SIG-M5 (cell line): ENCODE results near the gene CASP10.
"Not testable (repeated sequence)": the region's sequence is repeated elsewhere in the genome, so short reads cannot be mapped to it uniquely, and the experiment has no call there.

Source experiments
- DNase-seq: peaks from one replicate; lab custom pipeline; 2025; lab: John Stamatoyannopoulos, UW

Gene CASP10

DNA sequence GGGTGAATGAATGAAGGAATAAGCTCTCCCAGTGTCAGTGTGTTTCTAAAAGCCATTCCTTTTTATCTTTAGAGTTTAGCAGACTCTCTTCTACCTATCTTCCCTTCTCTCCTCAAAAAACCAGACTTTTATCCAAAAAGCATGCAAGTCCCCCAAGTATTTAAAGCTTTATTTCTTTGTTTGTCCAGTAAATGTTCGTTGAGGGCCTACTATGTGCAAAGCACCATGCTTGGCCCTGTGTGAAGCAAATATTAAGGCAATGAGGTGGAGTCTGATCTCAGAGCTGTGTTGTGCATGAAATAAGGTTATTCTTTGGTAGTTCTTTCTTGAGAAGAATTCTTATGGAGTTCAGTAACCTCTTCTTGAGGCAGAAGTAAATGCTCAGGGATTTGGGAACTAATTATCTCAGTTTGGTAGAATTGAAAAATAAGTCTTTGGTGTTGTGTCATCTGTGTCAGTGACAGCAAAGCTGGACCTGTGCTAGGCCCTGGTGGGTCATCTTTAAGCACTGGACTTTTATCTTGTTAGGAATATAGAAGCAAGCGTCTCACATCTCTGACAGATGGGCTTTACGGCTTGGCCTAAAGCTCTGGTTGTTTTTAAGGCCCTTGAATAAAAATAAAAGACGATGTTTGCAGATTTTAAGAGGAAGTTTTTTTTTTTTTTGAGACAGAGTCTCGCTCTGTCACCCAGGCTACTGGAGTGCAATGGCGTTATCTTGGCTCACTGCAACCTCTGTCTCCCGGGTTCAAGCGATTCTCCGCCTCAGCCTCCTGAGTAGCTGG lies 28.1 kb upstream of the CASP10 start:
- no peak for DNase-seq

DNA sequence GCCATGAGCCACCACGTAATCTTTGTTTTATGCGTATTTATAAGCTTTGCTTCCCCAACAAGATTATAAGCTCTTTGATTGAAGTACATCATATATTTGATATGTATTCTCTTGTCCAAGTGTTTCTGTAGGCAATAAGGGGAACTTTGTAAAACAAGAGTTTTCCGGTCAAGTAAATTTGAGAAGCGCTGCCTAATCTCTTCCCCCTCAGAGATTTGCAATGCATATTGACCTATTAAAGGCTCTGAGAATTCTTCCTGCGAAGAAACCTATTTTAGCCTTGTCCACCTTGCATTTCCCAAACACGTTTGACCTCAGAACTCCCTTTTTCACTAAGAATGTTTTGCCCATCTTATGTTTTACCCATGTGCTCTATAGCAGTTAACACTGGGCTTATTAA lies 26.9 kb upstream of the CASP10 start:
- DNase-seq: no peak

DNA sequence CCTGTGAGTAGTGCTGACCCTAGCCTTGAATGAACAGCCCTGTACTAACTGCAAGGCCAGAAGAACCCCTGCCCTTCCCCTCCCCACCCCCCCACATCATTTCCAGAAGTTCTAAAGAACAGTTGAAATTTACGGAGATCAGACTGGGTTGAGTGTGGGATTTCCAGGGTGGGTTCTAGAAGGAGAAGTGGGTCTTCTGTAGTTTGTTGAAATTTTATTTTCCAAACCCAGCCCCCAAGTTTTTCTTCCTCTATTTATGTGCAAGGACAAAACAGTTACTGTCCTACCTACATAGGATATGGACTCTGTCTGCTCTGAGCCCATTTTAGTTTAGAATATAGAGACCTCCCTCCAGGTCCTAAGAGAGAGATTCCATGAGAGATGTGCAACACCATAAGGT lies 26.3 kb upstream of the CASP10 start:
- DNase-seq: no peak

- peak; percentile 70 for DNase-seq
Measured at GRCh38 chr2:201157694-201158093, 25.2 kb upstream of the CASP10 start.

DNA sequence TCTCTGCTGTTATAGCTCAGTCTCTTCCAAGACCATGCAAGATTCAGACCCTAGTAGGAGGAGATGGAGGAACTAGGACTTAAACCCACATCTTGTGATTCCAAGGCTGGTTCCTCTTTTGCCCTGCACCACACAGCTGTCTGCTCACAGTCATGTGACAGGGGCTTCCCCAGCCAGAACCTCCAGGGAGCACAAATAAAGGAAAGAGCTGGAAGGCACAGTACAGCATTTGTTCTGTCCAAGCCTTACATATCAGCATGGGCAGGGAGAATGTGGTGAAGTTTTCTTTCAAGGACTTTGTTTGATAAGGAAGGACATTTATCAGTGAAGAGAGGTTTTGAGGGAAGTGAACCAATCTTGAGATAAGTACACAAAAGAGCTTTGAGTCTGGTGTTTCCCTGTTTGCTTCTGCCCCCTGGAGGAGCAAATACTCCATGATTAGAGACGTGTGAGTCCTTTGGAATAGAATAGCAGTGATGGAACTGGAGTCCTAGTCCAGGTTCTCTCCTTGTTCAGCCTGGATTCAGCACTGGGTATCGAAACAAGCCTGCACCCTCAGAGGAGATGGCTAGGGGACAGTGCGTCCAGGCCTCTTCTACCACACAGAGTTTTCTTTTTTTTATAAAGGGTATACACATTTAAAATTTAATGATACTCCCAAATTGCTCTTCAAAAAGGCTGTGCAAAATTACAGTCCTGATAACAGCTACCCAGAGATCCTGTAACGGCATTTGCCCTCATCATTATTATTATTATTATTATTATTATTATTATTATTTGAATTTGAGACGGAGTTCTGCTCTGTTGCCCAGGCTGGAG lies 24.6 kb upstream of the CASP10 start:
- DNase-seq: peak; percentile 73

GRCh38 chr2:201164166-201164565 lies 18.8 kb upstream of the CASP10 start:
- DNase-seq: no peak

DNA sequence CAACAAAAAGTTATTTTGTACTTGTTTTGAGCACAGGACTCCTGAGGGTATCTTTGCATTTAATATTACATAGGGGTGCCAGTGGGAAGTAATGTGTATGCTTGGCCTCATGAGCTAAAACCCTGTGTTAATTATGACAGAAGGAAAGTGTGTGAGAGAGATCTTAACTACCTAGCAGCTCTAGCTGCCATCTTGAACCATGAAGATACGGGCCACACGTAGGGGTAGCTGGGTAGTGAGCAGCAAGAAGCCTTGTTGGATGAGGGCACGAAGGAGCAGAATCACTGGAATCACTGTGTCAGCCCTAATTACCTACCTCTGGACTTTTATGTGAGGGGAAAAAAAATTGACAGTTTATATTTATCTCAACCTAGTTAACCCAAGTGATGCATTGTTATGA lies 15.4 kb upstream of the CASP10 start:
- DNase-seq: no peak

GRCh38 chr2:201168496-201168895 lies 14.4 kb upstream of the CASP10 start:
- DNase-seq: not testable (repeated sequence)

GRCh38 chr2:201171259-201171814 lies 11.6 kb upstream of the CASP10 start:
- DNase-seq: no peak

DNA sequence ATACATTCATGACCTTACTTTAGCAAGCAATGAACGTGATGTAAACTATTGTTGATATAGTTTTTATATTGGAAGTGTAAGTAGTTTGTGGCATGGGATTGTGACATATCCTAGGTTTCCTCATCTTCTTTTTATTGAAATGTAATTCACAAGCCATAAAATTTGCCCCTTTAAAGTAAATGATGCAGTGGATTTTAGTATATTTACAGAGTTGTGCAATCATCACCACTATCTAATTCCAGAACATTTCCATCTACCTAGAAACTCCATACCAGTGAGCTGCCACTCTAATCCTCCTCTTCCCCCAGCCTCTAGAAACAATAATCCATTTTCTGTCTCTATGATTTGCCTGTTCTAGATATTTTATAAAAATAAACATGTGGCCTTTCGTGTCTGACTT lies 10.7 kb upstream of the CASP10 start:
- DNase-seq: no peak

GRCh38 chr2:201174687-201175086 lies 8.3 kb upstream of the CASP10 start:
- no peak for DNase-seq

DNA sequence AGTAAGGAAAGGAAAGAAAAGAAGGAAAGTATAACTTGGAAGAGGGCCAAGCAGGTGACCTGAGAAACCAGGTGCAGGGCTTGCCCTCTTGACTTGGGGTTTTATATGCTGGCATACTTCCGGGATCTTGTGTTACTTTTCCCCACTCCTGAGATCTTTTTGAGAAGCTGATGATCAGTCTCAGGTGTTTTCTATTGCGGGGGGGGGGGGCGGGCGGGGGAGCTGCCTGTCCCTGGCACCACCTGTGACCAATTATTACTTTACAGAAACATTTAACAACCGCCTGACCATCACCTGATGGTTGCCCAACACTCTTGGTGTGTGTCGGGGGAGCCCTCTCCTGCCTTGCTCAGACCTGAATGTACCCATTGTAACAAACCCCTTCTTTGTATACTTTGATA lies 6.9 kb upstream of the CASP10 start:
- DNase-seq: no peak

GRCh38 chr2:201180010-201180409 lies 2.9 kb upstream of the CASP10 start:
- DNase-seq: no peak

DNA sequence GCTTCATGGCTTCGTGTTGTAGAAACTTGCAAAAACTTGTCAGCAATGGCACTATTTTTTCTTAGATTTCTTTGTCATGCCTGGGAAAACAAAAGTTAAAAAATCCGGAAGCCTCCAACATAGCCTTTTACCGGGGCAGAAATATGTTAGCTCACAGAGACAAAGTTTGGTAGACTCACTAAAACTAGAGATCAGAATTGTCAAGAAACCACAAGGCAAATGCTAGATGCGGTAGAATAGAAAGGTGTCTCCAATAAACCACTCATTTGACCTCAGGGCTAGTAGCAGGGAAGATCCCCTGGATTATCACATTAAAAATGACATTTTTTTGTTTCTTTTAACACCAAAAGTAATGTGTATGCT lies 405 bp downstream of the CASP10 start:
- DNase-seq: no peak

DNA sequence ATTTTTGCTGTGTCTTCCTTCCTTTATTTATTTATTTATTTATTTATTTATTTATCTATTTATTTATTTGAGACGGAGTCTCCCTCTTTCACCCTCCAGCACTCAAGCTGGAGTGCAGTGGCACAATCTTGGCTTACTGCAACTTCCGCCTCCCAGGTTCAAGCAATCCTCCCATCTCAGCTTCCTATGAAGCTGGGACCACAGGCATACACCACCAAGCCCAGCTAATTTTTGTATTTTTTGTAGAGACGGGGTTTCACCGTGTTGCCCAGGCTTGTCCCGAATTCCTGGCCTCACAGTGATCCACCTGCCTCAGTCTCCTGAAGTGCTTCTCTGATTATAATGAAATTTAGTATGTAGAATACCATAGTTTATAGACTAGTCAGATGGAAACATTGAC lies 894 bp downstream of the CASP10 start:
- not testable (repeated sequence) for DNase-seq

DNA sequence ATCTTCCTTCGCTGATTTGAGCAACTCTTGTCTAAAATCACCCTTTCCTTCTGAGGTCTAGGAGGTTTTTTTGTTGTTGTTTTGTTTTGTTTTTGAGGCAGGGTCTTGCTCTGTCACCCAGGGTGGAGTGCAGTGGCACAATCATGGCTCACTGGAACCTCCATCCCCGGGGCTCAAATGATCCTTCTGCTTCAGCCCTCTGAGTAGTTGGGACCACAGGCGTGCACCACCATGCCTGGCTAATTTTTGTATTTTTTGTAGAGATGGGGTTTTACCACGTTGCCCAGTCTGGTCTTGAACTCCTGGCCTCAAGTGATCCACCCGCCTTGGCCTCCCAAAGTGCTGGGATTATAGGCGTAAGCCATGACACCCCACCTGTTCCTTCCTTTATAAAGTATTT lies 1.3 kb downstream of the CASP10 start:
- not testable (repeated sequence) for DNase-seq

DNA sequence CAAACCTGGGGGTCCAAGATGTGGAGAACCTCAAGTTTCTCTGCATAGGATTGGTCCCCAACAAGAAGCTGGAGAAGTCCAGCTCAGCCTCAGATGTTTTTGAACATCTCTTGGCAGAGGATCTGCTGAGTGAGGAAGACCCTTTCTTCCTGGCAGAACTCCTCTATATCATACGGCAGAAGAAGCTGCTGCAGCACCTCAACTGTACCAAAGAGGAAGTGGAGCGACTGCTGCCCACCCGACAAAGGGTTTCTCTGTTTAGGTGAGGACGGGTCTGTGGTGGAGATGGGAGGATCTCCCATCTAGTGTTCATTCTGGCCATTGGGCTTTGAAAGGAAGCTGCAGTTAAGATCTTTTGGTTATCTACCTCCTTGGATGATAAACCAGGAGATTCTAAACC lies 2.9 kb downstream of the CASP10 start:
- no peak for DNase-seq

DNA sequence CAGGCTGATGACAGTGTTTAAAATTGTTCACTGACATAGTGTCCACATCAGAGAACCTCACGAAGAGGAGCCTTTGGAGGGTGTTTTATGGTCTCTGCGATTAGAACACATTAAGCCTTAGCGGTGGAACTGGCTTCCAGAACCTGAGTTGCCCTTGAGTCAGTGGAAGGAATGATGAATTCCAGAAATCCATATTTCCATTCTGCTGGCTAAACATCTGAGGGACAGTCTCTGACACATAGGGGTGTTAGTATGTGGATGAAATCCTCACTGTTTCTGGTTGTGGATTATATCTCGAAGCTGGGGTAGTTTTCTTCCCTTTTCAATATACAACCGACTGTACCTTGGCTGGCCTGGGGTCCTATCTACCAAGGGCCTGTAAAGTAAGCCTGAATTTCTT lies 4.0 kb downstream of the CASP10 start:
- no peak for DNase-seq

- no peak for DNase-seq
Measured at GRCh38 chr2:201188449-201188848, 5.5 kb downstream of the CASP10 start.

DNA sequence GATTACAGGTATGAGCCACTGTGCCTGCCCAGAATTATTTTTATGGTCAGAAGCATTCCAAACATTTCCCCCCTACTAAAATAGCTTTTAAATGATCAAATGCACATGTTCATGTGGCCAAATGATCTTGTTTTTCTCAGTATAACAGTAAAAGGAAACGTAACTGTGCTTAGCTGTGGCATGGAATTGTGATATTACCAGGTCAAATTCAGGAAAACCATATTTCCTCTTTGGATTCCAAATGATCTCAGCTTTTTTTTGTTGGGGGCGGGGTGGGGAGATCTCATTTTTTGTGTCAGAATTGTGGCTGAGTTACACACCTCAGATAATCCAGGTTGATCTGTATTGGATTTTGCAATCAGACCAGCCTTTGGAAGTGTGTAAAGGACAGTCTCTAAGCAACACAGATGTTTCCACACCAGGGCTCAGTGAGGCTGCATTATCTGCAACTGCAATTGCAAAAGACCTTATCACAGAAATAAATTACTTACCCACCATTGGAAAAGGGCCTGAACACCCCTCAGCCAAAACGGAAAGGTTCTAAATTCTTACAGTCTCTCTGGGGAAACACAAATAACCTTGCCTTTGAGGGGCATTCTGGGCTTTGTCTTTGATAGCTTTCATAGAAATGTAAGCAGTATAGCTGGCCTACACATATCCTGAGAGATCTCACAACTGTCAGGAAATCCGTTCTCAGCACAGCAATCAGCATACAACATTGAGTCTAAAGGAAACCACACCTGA lies 8.4 kb downstream of the CASP10 start:
- no peak for DNase-seq

GRCh38 chr2:201194097-201194496 lies 11.2 kb downstream of the CASP10 start:
- DNase-seq: no peak

GRCh38 chr2:201195331-201195730 lies 12.4 kb downstream of the CASP10 start:
- no peak for DNase-seq
